ENCODE data around the gene ZNF81.
"Not testable (repeated sequence)": the region's sequence is repeated elsewhere in the genome, so short reads cannot be mapped to it uniquely, and the experiment has no call there.

The ZNF81 gene

GRCh38 chrX:47836164-47837072, at the start of gene ZNF81:
Gene ZNF81 (plus strand): TSS chrX:47836902. CDS start chrX:47846268, 9,366 bp downstream.
- peak; percentile 84 for DNase-seq (ENCODE audit: low read depth)

- peak; percentile 8 for DNase-seq (ENCODE audit: low read depth)
Observed at GRCh38 chrX:47796433-47796906, 40.2 kb upstream of the ZNF81 start.

GRCh38 chrX:47797084-47797483, 39.6 kb upstream of the ZNF81 start:
- DNase-seq (ENCODE audit: low read depth): no peak

- no peak for DNase-seq (ENCODE audit: low read depth)
Observed at GRCh38 chrX:47798861-47799260, 37.8 kb upstream of the ZNF81 start.

- no peak for DNase-seq (ENCODE audit: low read depth)
Observed at GRCh38 chrX:47802589-47802988, 34.1 kb upstream of the ZNF81 start.

GRCh38 chrX:47803103-47803502, 33.6 kb upstream of the ZNF81 start:
- DNase-seq (ENCODE audit: low read depth): not testable (repeated sequence)

GRCh38 chrX:47804315-47804714, 32.4 kb upstream of the ZNF81 start:
- DNase-seq (ENCODE audit: low read depth): no peak

GRCh38 chrX:47805844-47806243, 30.9 kb upstream of the ZNF81 start:
- not testable (repeated sequence) for DNase-seq (ENCODE audit: low read depth)

GRCh38 chrX:47806415-47807271, 30.1 kb upstream of the ZNF81 start:
- not testable (repeated sequence) for DNase-seq (ENCODE audit: low read depth)

GRCh38 chrX:47807272-47807538, 29.5 kb upstream of the ZNF81 start:
- not testable (repeated sequence) for DNase-seq (ENCODE audit: low read depth)

GRCh38 chrX:47807548-47807947, 29.2 kb upstream of the ZNF81 start:
- no peak for DNase-seq (ENCODE audit: low read depth)

GRCh38 chrX:47808904-47809788, 27.6 kb upstream of the ZNF81 start:
- no peak for DNase-seq (ENCODE audit: low read depth)

- no peak for DNase-seq (ENCODE audit: low read depth)
Observed at GRCh38 chrX:47814851-47815250, 21.9 kb upstream of the ZNF81 start.

GRCh38 chrX:47815901-47816845, 20.5 kb upstream of the ZNF81 start:
- DNase-seq (ENCODE audit: low read depth): no peak

- DNase-seq (ENCODE audit: low read depth): no peak
Observed at GRCh38 chrX:47817421-47817820, 19.3 kb upstream of the ZNF81 start.

GRCh38 chrX:47817897-47818296, 18.8 kb upstream of the ZNF81 start:
- no peak for DNase-seq (ENCODE audit: low read depth)

- DNase-seq (ENCODE audit: low read depth): no peak
Observed at GRCh38 chrX:47828984-47829383, 7.7 kb upstream of the ZNF81 start.

- no peak for DNase-seq (ENCODE audit: low read depth)
Observed at GRCh38 chrX:47831788-47832187, 4.9 kb upstream of the ZNF81 start.

GRCh38 chrX:47838361-47838760, 1.7 kb downstream of the ZNF81 start:
- no peak for DNase-seq (ENCODE audit: low read depth)

GRCh38 chrX:47840111-47840510, 3.4 kb downstream of the ZNF81 start:
- DNase-seq (ENCODE audit: low read depth): no peak

- DNase-seq (ENCODE audit: low read depth): no peak
Observed at GRCh38 chrX:47843363-47843762, 6.7 kb downstream of the ZNF81 start.

All from GM04503 (cell line).